Activated naive CD4-positive, alpha-beta T cell treated with anti-CD3 and anti-CD28 coated beads for 36 hours (primary cell): Measurements from ENCODE around the gene RBBP9. TPM values are rescaled to one million over a fixed set of nuclear protein-coding genes. Genes with fewer than 3 reads are reported as not detected.
A peak's percentile ranks its signal among the peaks of the same experiment; 100 is the strongest.
"Not testable (repeated sequence)": the region's sequence is repeated elsewhere in the genome, so short reads cannot be mapped to it uniquely, and the experiment has no call there.

Experiments used
- CTCF ChIA-PET: fragments of 350-600 bp; sonication (Branson Sonifier 250); formaldehyde crosslinking; loops from one replicate; lab custom pipeline; 2021; ENCODE audit warnings: antibody characterized with exemption; lab: Charles Lee
- DNase-seq: peaks from one replicate; pipeline ENCODE4 v3.0.0-alpha.2; 2020
- H3K27ac Mint-ChIP-seq: one replicate; pipeline ENCODE4 v1.8.0; 2021; ENCODE audit warnings: mild to moderate bottlenecking, mixed read lengths
- H3K27me3 Mint-ChIP-seq: one replicate; pipeline ENCODE4 v1.8.0; 2021; ENCODE audit warnings: low read depth, mixed read lengths
- H3K36me3 Mint-ChIP-seq: one replicate; pipeline ENCODE4 v1.8.0; 2021; ENCODE audit warnings: low read depth, mixed read lengths
- H3K4me1 Mint-ChIP-seq: one replicate; pipeline ENCODE4 v1.8.0; 2021; ENCODE audit warnings: low read depth, mixed read lengths
- H3K4me3 Mint-ChIP-seq: one replicate; pipeline ENCODE4 v1.8.0; 2021; ENCODE audit warnings: mild to moderate bottlenecking, moderate library complexity, mixed read lengths
- H3K9me3 Mint-ChIP-seq: one replicate; pipeline ENCODE4 v1.8.0; 2021; ENCODE audit warnings: mixed read lengths
- intact Hi-C: fragments of 100-400 bp; cut with micrococcal nuclease; formaldehyde crosslinking; loops from one replicate; pipeline ENCODE4 v1.15.1; 2023
- total RNA-seq, 2 experiments: library from RNA; stranded (reverse); gene quantifications; one replicate each; pipeline ENCODE4 v1.2.3, GENCODE V29; 2021

RBBP9 gene
- total RNA-seq, 2 experiments from 2014 or later: 17.3 to 18.1 TPM

- CTCF ChIA-PET: interaction anchor here (0.6 kb wide), 1 partner anchor 113 kb away, joined by 6 read pairs; no protein-coding TSS in a partner anchor
- H3K4me1 Mint-ChIP-seq, H3K4me3 Mint-ChIP-seq, intact Hi-C loops, H3K9me3 Mint-ChIP-seq, DNase-seq, H3K27ac Mint-ChIP-seq, H3K27me3 Mint-ChIP-seq: not testable (repeated sequence)
- peaks cover 50% of the 10 kb centered on the region for H3K36me3 Mint-ChIP-seq
These were observed 29.7 kb upstream of the RBBP9 start for GRCh38 chr20:18526761-18527160.

DNA sequence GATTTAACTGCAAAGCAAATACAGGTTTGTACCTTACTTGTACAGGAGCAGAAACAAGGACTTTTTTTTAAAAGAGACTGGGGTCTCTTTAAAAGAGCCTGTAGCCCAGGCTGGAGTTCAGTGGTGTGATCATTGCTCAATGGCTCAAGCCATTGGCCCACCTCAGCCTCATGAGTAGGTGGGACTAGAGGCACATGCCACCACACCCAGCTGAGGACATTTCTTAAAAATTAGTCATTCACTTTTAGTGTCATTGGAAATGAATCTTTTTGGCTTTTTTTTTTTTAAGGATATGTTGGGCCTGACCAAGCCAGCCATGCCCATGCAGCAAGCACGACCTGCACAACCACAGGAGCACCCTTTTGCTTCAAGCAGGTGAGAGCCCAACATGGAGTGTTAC is 27.6 kb upstream of the RBBP9 start:
- no peak for DNase-seq
- H3K27ac Mint-ChIP-seq: no peak overlapping the region
- intact Hi-C loops: no loop called here

GRCh38 chr20:18523066-18523465 is 26.0 kb upstream of the RBBP9 start:
- Mint-ChIP-seq H3K27ac (no peak overlapping the region), H3K4me1 (no peaks in the 10 kb centered on the region), H3K36me3 (peaks cover 22% of the 10 kb centered on the region), H3K4me3 (no peak overlapping the region), H3K9me3 (no peaks in the 10 kb centered on the region), H3K27me3 (no peaks in the 10 kb centered on the region)
- intact Hi-C loops: no loop called here
- CTCF ChIA-PET: no interaction called here
- no peak for DNase-seq

More for the DNA sequence above, 27.6 kb upstream of the RBBP9 start:
- Mint-ChIP-seq H3K36me3 (peaks cover 35% of the 10 kb centered on the region), H3K4me1 (no peaks in the 10 kb centered on the region), H3K9me3 (no peaks in the 10 kb centered on the region), H3K4me3 (no peak overlapping the region), H3K27me3 (no peaks in the 10 kb centered on the region)
- CTCF ChIA-PET: interaction anchor here (0.6 kb wide), 1 partner anchor 14 kb away, joined by 3 read pairs; no protein-coding TSS in a partner anchor

- DNase-seq, intact Hi-C loops: not testable (repeated sequence)
- H3K36me3 Mint-ChIP-seq: peaks cover 18% of the 10 kb centered on the region
These were observed 25.0 kb upstream of the RBBP9 start for GRCh38 chr20:18522066-18522465.

DNA sequence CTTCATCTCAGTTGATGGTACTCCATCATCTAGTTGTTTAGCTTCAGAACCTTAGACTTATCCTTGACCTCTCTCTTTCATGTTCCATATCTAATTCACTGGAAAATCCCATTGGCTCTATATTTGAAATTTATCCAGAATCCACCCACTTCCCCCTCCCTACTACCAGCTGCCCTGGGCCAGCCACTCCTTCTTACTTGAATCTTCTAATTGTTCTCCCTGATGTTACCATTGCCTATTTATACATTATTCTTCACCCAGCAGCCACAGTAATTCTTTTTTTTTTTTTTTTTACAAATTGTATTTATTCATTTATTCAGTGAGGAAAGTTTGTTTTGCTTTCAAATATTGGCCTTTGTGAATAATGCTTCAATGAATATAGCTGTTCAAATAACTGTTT is 18.9 kb upstream of the RBBP9 start:
- CTCF ChIA-PET: interaction anchor here (0.6 to 0.7 kb wide), 2 partner anchors 349 to 976 kb away, joined by 3 to 4 read pairs; no protein-coding TSS in a partner anchor
- no peak overlapping the region for H3K27ac Mint-ChIP-seq

More at GRCh38 chr20:18522066-18522465, 25.0 kb upstream of the RBBP9 start:
- H3K27ac Mint-ChIP-seq, H3K27me3 Mint-ChIP-seq, H3K9me3 Mint-ChIP-seq, CTCF ChIA-PET, H3K4me1 Mint-ChIP-seq, H3K4me3 Mint-ChIP-seq: not testable (repeated sequence)

DNA sequence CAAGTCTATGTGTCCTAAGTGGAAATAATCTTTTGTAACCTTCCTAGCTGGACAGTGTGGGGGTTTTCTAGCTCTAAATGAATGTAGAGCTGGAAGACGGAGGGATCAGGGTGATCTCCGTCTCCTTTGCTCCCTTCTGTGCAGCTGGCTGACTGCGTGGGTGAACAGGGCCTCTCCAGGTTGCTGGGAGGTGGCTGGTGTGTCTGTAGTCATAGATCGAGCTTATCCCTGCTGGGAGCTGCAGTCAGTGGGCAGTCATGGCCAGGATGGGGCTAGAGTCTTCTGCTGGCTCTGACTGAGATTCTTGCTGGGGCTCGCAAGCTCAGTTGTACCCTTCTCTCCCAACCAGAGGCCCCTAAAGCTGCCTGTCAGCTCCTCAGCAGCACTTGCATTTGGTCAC is 17.1 kb upstream of the RBBP9 start:
- no peak for DNase-seq
- H3K36me3 Mint-ChIP-seq: peaks cover 33% of the 10 kb centered on the region
- CTCF ChIA-PET: no interaction called here
- peaks cover 36% of the 10 kb centered on the region for H3K4me1 Mint-ChIP-seq
- H3K9me3 Mint-ChIP-seq: no peaks in the 10 kb centered on the region
- H3K27ac Mint-ChIP-seq: no peak overlapping the region
- H3K27me3 Mint-ChIP-seq: no peaks in the 10 kb centered on the region
- no peak overlapping the region for H3K4me3 Mint-ChIP-seq
- intact Hi-C loops: no loop called here

More for the DNA sequence above, 18.9 kb upstream of the RBBP9 start:
- Mint-ChIP-seq H3K36me3 (peaks cover 22% of the 10 kb centered on the region), H3K9me3 (no peaks in the 10 kb centered on the region), H3K4me1 (peaks cover 19% of the 10 kb centered on the region), H3K4me3 (no peak overlapping the region), H3K27me3 (no peaks in the 10 kb centered on the region)
- DNase-seq: no peak
- intact Hi-C loops: no loop called here

- Mint-ChIP-seq H3K27me3 (no peaks in the 10 kb centered on the region), H3K4me1 (peaks cover 43% of the 10 kb centered on the region), H3K9me3 (no peaks in the 10 kb centered on the region), H3K36me3 (peaks cover 41% of the 10 kb centered on the region), H3K4me3 (no peak overlapping the region), H3K27ac (no peak overlapping the region)
- no peak for DNase-seq
- CTCF ChIA-PET: interaction anchor here (0.5 kb wide), 1 partner anchor 59 kb away, joined by 3 read pairs; no protein-coding TSS in a partner anchor
- intact Hi-C loops: no loop called here
These were observed 16.2 kb upstream of the RBBP9 start for GRCh38 chr20:18513208-18513607.

- no peaks in the 10 kb centered on the region for H3K9me3 Mint-ChIP-seq
- CTCF ChIA-PET: no interaction called here
- intact Hi-C loops: no loop called here
- no peaks in the 10 kb centered on the region for H3K27me3 Mint-ChIP-seq
- H3K27ac Mint-ChIP-seq: no peak overlapping the region
- peaks cover 44% of the 10 kb centered on the region for H3K36me3 Mint-ChIP-seq
- H3K4me1 Mint-ChIP-seq: peaks cover 51% of the 10 kb centered on the region
- H3K4me3 Mint-ChIP-seq: no peak overlapping the region
- DNase-seq: no peak
These were observed 14.5 kb upstream of the RBBP9 start for GRCh38 chr20:18511571-18511970.

- intact Hi-C loops: loop anchor here (1.0 to 5.0 kb wide), 12 partner anchors 10 to 1545 kb away; partner anchors contain the start of genes CFAP61, CRNKL1, DZANK1 and KAT14
- Mint-ChIP-seq H3K4me1 (peaks cover 45% of the 10 kb centered on the region), H3K36me3 (peaks cover 29% of the 10 kb centered on the region), H3K27me3 (no peaks in the 10 kb centered on the region), H3K9me3 (no peaks in the 10 kb centered on the region), H3K4me3 (peak within 1 kb of the TSS; percentile 100), H3K27ac (peak within 1 kb of the TSS; percentile 100)
- CTCF ChIA-PET: interaction anchor here (0.8 to 3.6 kb wide), 5 partner anchors 11 to 94 kb away, joined by 3 to 15 read pairs (median 5); partner anchors contain the start of gene RBBP9
- DNase-seq: peak; percentile 99
These were observed 10.5 kb upstream of the RBBP9 start, which contains the start of gene SEC23B for GRCh38 chr20:18507218-18508191. SEC23B (plus strand) TSS chr20:18507940; CDS start chr20:18510836, 2,896 bp downstream.

- peak overlapping the region; percentile 100 for H3K27ac Mint-ChIP-seq
- intact Hi-C loops: loop anchor here (1.0 to 5.0 kb wide), 12 partner anchors 9 to 1546 kb away; partner anchors contain the start of genes CFAP61, CRNKL1, DZANK1 and KAT14
- peak overlapping the region; percentile 100 for H3K4me3 Mint-ChIP-seq
- no peaks in the 10 kb centered on the region for H3K27me3 Mint-ChIP-seq
- peaks cover 29% of the 10 kb centered on the region for H3K36me3 Mint-ChIP-seq
- H3K9me3 Mint-ChIP-seq: no peaks in the 10 kb centered on the region
- CTCF ChIA-PET: interaction anchor here (1.4 to 3.6 kb wide), 4 partner anchors 10 to 93 kb away, joined by 3 to 15 read pairs (median 6); partner anchors contain the start of gene RBBP9
- peaks cover 45% of the 10 kb centered on the region for H3K4me1 Mint-ChIP-seq
- peak; percentile 39 for DNase-seq
These were observed 9.7 kb upstream of the RBBP9 start for GRCh38 chr20:18506744-18507143.

DNA sequence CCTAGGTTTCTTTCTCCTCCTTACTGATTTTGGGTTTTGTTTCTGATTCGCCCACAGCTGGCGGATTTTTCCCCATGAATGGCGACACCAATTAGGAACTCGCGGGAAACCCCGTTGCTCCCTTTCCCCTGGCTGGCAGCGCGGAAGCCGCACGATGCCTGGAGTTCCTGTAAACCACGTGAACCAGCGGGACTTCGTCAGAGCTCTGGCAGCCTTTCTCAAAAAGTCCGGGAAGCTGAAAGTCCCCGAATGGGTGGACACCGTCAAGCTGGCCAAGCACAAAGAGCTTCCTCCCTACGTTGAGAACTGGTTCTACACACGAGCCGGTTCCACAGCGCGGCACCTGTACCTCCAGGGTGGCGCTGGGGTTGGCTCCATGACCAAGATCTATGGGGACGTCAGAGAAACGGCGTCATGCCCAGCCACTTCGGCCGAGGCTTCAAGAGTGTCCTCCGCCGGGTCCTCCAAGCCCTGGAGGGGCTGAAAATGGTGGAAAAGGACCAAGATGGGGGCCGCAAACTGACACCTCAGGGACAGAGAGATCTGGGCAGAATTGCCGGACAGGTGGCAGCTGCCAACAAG is 7.5 kb upstream of the RBBP9 start:
- Mint-ChIP-seq H3K4me1 (peaks cover 25% of the 10 kb centered on the region), H3K27me3 (no peaks in the 10 kb centered on the region), H3K27ac (peak overlapping the region; percentile 44), H3K9me3 (no peaks in the 10 kb centered on the region), H3K4me3 (no peak overlapping the region), H3K36me3 (peaks cover 11% of the 10 kb centered on the region)
- no peak for DNase-seq
- intact Hi-C loops: loop anchor here (5.0 kb wide), 1 partner anchor 288 kb away; no protein-coding TSS in a partner anchor
- CTCF ChIA-PET: interaction anchor here (0.8 to 1.2 kb wide), 2 partner anchors 23 to 30 kb away, joined by 5 read pairs; no protein-coding TSS in a partner anchor

DNA sequence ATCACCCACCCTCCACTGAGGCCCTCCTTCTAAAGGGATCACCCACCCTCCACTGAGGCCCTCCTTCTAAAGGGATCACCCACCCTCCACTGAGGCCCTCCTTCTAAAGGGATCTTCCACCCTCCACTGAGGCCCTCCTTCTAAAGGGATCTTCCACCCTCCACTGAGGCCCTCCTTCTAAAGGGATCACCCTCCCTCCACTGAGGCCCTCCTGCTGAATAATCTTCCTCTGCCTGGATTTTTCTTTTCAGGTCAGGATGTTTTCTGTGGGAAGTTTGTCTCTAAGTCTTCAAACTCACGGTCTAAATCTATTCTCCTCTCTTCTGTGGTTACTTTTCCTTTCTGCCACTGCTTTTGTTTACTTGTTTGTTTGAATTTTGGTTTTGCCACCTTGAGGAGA is 4.6 kb upstream of the RBBP9 start:
- H3K4me3 Mint-ChIP-seq, H3K27ac Mint-ChIP-seq, H3K27me3 Mint-ChIP-seq, DNase-seq, H3K4me1 Mint-ChIP-seq, H3K9me3 Mint-ChIP-seq, CTCF ChIA-PET, H3K36me3 Mint-ChIP-seq, intact Hi-C loops: not testable (repeated sequence)
